ENCODE data around the gene AOPEP. TPM values are rescaled to one million over a fixed set of nuclear protein-coding genes. Genes with fewer than 3 reads are reported as not detected.
A peak's percentile ranks its signal among the peaks of the same experiment; 100 is the strongest.

The AOPEP gene
- total RNA-seq, 1 donor from 2014 or later: 119 TPM

DNA sequence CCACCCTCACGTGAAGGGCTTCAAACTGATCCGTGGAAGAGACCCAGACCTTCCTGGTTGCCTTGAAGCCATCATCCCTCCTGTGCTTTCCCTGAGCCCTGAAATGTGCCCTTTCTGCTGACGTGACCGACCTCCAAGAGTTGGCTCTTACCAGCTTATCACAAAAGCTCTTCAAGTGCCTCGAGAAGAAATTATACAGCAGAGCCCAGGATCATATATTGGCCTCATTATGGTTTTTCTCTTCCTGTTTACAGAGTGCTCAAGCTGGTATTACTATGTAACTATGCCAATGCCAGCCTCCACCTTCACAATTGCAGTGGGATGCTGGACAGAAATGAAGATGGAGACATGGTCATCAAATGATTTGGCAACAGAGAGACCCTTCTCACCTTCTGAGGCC lies 66.0 kb downstream of the AOPEP start:
- no peak for DNase-seq

GRCh38 chr9:94794476-94795167 lies 68.1 kb downstream of the AOPEP start:
- no peak for DNase-seq

DNA sequence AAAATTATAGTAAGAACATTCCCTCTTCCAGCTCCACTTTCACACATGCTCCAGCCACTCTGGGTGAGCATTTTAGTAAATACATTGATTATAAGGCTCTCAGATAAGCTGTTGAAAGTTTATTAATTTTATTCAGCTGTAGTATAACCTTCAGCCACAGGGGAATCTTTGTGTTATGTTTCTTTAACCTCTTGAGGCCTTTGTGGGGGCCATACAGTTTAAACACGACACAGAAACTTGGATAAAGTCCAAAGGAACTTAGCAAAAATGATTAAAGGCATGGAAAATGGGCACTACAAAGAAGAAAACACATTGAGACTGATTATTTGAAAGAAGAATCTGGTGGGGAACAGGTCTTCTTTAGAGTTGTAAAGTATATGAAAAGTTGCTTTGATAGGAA lies 70.2 kb downstream of the AOPEP start:
- DNase-seq: no peak

GRCh38 chr9:94798201-94798600 lies 71.7 kb downstream of the AOPEP start:
- no peak for DNase-seq

GRCh38 chr9:94798708-94799107 lies 72.2 kb downstream of the AOPEP start:
- no peak for DNase-seq

GRCh38 chr9:94799578-94800264 lies 73.2 kb downstream of the AOPEP start:
- DNase-seq: no peak

DNA sequence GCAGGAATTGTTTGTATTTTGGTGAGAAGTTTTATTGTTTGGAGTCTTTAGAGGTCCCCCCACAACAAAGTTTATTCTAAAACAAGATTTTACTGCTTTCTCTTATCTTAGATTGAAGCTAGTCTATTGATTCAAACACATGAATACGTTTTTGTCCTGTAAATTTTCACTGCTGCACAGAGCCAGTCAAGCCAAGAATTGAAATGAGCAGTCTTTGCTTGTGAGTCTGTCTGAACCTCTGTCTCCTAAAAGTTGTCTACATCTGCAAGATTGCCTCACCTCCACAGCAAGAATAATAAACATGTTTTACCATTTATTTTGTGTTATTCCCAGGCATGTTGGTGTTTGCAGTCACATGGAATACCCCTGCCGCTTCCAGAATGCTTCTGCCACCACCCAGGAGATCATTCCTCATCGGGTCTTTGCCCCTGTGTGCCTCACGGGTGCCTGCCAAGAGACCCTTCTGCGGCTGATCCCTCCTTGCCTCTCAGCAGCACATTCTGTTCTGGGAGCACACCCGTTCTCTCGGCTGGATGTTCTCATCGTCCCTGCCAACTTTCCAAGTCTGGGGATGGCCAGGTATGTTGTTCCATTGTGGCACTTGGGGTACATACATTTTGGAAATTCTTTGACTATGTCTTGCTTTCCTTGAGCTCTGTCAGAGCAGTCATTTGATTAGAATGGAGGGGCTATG lies 74.1 kb downstream of the AOPEP start:
- no peak for DNase-seq

GRCh38 chr9:94801234-94801633 lies 74.7 kb downstream of the AOPEP start:
- DNase-seq: no peak

DNA sequence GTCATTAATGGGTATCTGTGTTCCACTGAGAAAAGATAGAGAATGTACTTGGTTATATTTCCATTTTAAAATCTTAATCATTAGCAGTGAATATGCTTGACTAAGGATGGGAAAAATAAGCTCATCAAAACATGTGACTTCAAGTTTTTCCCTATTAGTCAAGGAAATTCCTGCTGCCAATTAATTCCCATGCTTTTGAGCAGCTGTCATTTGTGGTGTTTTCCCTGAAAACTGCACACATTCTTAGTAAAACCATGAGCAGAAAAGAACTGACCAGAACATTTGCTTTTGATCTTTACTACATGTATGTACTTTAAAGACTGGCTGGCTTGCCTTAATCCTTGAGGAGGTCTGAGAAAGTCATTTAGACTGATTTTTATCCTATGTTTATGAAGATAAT lies 75.2 kb downstream of the AOPEP start:
- peak; percentile 72 for DNase-seq

DNA sequence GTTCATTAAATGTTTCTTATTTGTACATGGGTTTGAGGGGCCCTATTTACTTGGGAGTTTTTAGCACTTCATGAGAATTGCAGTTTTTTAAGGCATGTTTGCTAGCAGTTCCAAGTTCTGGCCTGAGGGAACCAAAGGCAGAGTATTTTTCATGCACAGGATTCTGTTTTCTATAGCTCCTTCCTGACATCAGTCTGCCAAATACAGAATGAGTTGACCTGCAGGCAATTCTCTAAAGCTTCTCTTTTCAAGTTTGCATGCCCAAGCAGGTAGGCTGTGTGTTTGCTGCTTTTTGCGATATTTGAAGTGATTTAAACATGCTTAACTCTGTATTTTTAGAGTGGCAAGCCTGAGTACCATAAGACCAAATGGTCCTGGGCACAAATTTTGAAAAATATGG lies 75.8 kb downstream of the AOPEP start:
- DNase-seq: no peak

GRCh38 chr9:94802793-94803192 lies 76.3 kb downstream of the AOPEP start:
- DNase-seq: no peak

- DNase-seq: no peak
Measured at GRCh38 chr9:94804316-94804715, 77.8 kb downstream of the AOPEP start.

- DNase-seq: no peak
Measured at GRCh38 chr9:94805051-94805489, 78.6 kb downstream of the AOPEP start.

DNA sequence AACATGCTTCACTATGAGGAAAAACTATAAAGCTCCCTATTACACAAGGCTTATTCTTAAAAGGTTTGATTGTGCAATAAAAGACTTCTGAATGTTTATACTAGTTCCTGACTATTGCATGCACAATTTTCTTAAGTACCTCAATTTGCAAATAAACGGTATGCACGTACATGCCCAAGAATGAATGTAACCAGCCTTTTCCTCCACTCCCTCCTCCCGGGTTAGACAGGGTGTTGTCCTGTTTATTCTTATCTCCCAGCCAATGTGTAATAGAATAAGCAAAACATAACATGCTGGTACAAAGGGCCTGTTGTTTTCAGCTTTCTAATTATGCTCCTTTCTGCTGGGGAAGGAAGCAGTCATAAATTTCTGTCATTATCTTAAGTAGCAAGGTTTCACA lies 79.1 kb downstream of the AOPEP start:
- DNase-seq: no peak

GRCh38 chr9:94806307-94806893 lies 79.9 kb downstream of the AOPEP start:
- no peak for DNase-seq

DNA sequence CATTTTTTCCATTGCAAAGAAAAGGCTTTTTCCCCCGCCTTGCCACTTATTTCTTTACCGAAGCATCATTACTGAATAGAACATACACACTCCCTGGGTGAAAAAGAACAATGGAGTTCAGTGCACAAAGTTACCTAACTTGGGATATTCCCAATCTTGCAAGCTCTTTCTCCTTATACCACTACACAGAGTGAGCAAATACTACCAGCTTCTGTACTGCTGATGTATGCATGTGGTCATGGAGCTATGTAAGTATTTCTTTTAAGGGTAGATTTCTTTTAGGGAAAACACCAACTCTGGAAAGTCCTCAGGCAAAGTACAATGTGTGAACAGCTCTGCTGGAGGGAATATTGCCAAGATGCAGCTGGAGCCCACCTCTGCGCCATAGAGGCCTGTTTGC lies 81.1 kb downstream of the AOPEP start:
- no peak for DNase-seq

DNA sequence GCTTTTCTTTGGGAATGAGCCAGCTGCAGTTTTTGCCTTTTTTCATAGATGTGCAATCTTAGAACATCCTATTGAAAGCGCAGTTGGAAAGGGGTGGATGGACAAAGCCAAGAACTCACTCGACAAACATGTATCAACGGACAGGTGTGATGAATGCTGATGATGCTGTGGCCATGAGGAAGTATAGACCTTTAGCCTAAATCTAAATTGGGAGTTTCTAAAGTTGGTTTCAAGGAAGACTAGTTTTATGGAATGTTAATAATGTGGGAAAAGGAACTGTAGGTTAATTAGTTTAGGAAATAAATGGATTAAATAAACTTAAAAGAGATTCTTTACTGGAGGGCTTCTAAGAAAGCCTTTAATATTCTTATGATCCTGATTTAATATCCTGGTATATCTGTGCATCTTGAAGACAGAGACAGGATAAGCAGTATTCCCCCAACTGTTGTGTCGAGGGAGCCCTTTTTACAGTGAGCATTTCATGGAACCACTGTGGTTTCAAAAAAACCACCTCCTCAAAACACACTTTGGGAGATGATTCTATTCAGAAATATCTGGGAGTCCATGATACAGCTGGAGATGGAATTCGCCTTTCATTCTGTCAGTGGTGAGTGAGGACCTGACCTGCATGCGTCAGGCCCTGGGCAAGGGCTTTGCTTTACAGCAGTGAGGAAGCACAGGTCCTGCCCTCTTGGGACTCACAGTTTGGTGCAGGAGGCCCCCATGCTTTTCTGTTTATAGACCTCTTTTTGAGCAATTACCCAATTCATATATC lies 82.6 kb downstream of the AOPEP start:
- DNase-seq: no peak

DNA sequence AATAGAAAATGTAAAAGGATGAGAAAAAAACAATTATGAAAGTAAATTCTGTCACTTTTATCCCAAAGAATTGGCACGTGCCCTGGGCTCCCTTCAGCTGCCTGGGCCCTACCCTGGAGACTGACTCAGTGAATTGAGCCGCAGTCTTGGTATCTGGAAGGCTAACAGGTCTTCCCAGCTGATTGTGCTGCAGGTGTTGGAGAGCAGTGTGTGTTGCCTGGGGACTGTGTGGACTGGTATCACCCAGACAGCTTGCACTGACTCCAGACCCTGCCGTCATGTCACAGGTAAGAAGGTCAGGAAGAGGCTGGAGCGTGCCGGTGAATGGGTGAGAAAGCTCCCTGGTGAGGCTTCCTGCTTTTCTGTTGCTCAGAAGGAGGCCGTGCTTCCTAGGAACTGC lies 83.3 kb downstream of the AOPEP start:
- DNase-seq: no peak

GRCh38 chr9:94811074-94811473 lies 84.6 kb downstream of the AOPEP start:
- DNase-seq: no peak

GRCh38 chr9:94812343-94812742 lies 85.8 kb downstream of the AOPEP start:
- no peak for DNase-seq

DNA sequence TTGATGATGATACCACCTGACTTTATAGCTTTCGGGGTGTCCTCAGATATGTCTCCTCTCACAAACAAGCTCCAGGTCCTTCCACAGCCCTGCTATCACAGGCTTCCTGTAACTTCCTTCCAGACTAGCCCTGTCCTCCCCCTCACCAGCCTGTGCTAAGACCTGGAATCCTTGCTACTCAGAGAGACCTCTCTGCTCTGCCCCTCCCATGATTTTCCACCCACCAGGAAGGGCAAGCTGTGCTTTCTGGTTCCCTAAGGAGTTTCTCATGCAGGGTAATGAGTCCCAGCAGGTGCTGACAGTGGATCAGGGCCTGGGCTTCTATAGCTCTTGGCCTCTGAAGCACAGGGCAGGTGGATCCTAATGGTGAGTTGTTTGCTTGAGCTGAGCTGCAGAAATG lies 86.9 kb downstream of the AOPEP start:
- no peak for DNase-seq
